A549 (cell line): Measurements from ENCODE around the gene OR4D9. TPM values are rescaled to one million over a fixed set of nuclear protein-coding genes. Genes with fewer than 3 reads are reported as not detected.

Experiments used
- ATAC-seq, 2 experiments: fragments of 200-7000 bp in 1 of 2; fragments of >200 bp in 1 of 2; cut with Nextera tagmentation in 1 of 2; cut with Tn5 transposase in 1 of 2; 3 replicates each; pipeline versions ENCODE4 v1.8.0 to v1.9.1; 2018 to 2020; ENCODE audit warnings: mild to moderate bottlenecking in 1 of 2, moderate library complexity in 1 of 2
- CTCF ChIA-PET: fragments of 300-600 bp; sonication (Branson Sonifier 250); formaldehyde crosslinking; extraction: SDS; loops from one replicate; lab custom pipeline; 2021; ENCODE audit warnings: antibody characterized with exemption, inconsistent platforms; lab: Yijun Ruan, JAX
- POLR2A ChIA-PET: fragments of 350-600 bp; formaldehyde crosslinking; extraction: SDS; loops from one replicate; lab custom pipeline; 2021; ENCODE audit warnings: antibody characterized with exemption, inconsistent platforms; lab: Yijun Ruan, JAX
- DNase-seq, 2 experiments: peaks; one replicate each; pipeline versions ENCODE4 v3.0.0 to v3.0.0-alpha.2; 2011 to 2016; ENCODE audit warnings: low read depth in 1 of 2, low spot score in 1 of 2
- FAIRE-seq: peaks from 2 replicates; lab custom pipeline; 2011; peaks lifted over from hg19 to GRCh38; lab: Jason Lieb, UNC
- H3K27ac ChIP-seq, 2 experiments: fragments of >200 bp; sonication (Bioruptor Twin); formaldehyde crosslinking; 3 replicates each; pipeline ENCODE4 v1.5.1; 2016 to 2017
- H3K4me1 ChIP-seq: fragments of >200 bp; sonication (Bioruptor Twin); formaldehyde crosslinking; 3 replicates; pipeline ENCODE4 v1.6.1; 2016
- H3K4me2 ChIP-seq: fragments of >200 bp; sonication (Bioruptor Twin); formaldehyde crosslinking; 3 replicates; pipeline ENCODE4 v1.6.1; 2016
- H3K4me3 ChIP-seq: fragments of >200 bp; sonication (Bioruptor Twin); formaldehyde crosslinking; 3 replicates; pipeline ENCODE4 v1.5.1; 2016
- H3K9me3 ChIP-seq: fragments of >200 bp; sonication (Bioruptor Twin); formaldehyde crosslinking; 3 replicates; pipeline ENCODE4 v1.6.1; 2016
- HES2 ChIP-seq: fragments of >200 bp; sonication (Bioruptor Twin); formaldehyde crosslinking; IDR thresholded peaks from 2 replicates; pipeline ENCODE4 v1.6.1; 2016
- PHF8 ChIP-seq: fragments of 200-600 bp; sonication (generic); IDR thresholded peaks from 2 replicates; pipeline ENCODE4 v1.6.1; 2016; ENCODE audit warnings: low read depth, mild to moderate bottlenecking, antibody characterized with exemption, moderate library complexity, borderline replicate concordance
- WGBS: methylation state at CpG from one replicate; pipeline ENCODE4 v1.1.6; 2017; ENCODE audit errors: missing lambda C conversion rate; 5-methylcytosine and 5-hydroxymethylcytosine counted together
- polyA plus RNA-seq, 4 experiments: library from polyadenylated mRNA; depleted of rRNA in 3 of 4; stranded (reverse); fragments of >200 nt; fragmentation: RNase III in 1 of 4; extraction: RNeasy Plus Mini Kit Qiagen cat#74134 plus additional on column Dnase treatment in 1 of 4; gene quantifications; 2 replicates in 3 of 4; 3 replicates in 1 of 4; pipeline ENCODE4 v1.2.3, GENCODE V29; 2011 to 2017

OR4D9 gene
- polyA plus RNA-seq, 2 of the 4 experiments (the other 2 are of a cell fraction), result not detected

GRCh38 chr11:59562292-59562691 is 51.0 kb downstream of the OR4D9 start:
- CTCF ChIA-PET, result interaction anchor here (0.6 to 4.0 kb wide), 6 partner anchors 11 to 816 kb away, joined by 3 to 22 read pairs (median 4); no protein-coding TSS in a partner anchor
- POLR2A ChIA-PET, result interaction anchor here (1.3 kb wide), 1 partner anchor 107 kb away, joined by 3 read pairs; the partner anchor contains the start of gene PATL1
- 0 out of 3 replicates have a peak, but pooled peaks cover 9% of the 10 kb centered on the region for H3K4me1 ChIP-seq
- no peak overlapping the region for H3K4me2 ChIP-seq
- H3K27ac ChIP-seq, result no peak overlapping the region; a peak in 1 of 6 replicates
- no peak for ATAC-seq
- H3K4me3 ChIP-seq, result no peak overlapping the region
- no peaks in the 10 kb centered on the region for H3K9me3 ChIP-seq
- no peak for TF ChIP-seq PHF8
- TF ChIP-seq HES2, result no peak
- 82% methylated on average over 3 of the region's 3 CpGs for WGBS
- FAIRE-seq, result no peak
- DNase-seq, result no peak

Other genes starting within 250 kb of the OR4D9 start
- gene OR5AN1, start 152.6 kb upstream of the OR4D9 start, polyA plus RNA-seq (2011; rRNA removed), result not detected in 2 replicates
- gene OR5AN1, start 152.6 kb upstream of the OR4D9 start, polyA plus RNA-seq (2017; fragmentation: RNase III; extraction: RNeasy Plus Mini Kit Qiagen cat#74134 plus additional on column Dnase treatment), result not detected in 3 replicates
- gene OR5A2, start 85.1 kb upstream of the OR4D9 start, polyA plus RNA-seq (2011; rRNA removed), result not detected in 2 replicates
- not detected in 3 replicates for gene OR5A2, start 85.1 kb upstream of the OR4D9 start, polyA plus RNA-seq (2017; fragmentation: RNase III; extraction: RNeasy Plus Mini Kit Qiagen cat#74134 plus additional on column Dnase treatment)
- not detected in 2 replicates for gene OR5A1, start 75.1 kb upstream of the OR4D9 start, polyA plus RNA-seq (2011; rRNA removed)
- not detected in 3 replicates for gene OR5A1, start 75.1 kb upstream of the OR4D9 start, polyA plus RNA-seq (2017; fragmentation: RNase III; extraction: RNeasy Plus Mini Kit Qiagen cat#74134 plus additional on column Dnase treatment)
- not detected in 2 replicates for gene OR4D6, start 54.6 kb upstream of the OR4D9 start, polyA plus RNA-seq (2011; rRNA removed)
- gene OR4D6, start 54.6 kb upstream of the OR4D9 start, polyA plus RNA-seq (2017; fragmentation: RNase III; extraction: RNeasy Plus Mini Kit Qiagen cat#74134 plus additional on column Dnase treatment), result not detected in 3 replicates
- gene OR4D10, start 38.2 kb upstream of the OR4D9 start, polyA plus RNA-seq (2011; rRNA removed), result not detected in 2 replicates
- not detected in 3 replicates for gene OR4D10, start 38.2 kb upstream of the OR4D9 start, polyA plus RNA-seq (2017; fragmentation: RNase III; extraction: RNeasy Plus Mini Kit Qiagen cat#74134 plus additional on column Dnase treatment)
- not detected in 2 replicates for gene OR4D11, start 8.0 kb upstream of the OR4D9 start, polyA plus RNA-seq (2011; rRNA removed)
- gene OR4D11, start 8.0 kb upstream of the OR4D9 start, polyA plus RNA-seq (2017; fragmentation: RNase III; extraction: RNeasy Plus Mini Kit Qiagen cat#74134 plus additional on column Dnase treatment), result not detected in 3 replicates
- 31.7 and 39.6 TPM in 2 replicates for gene OSBP, start 104.2 kb downstream of the OR4D9 start, polyA plus RNA-seq (2011; rRNA removed)
- gene OSBP, start 104.2 kb downstream of the OR4D9 start, polyA plus RNA-seq (2017; fragmentation: RNase III; extraction: RNeasy Plus Mini Kit Qiagen cat#74134 plus additional on column Dnase treatment), result 25.4 to 26.3 TPM (median 25.9 TPM) in 3 replicates
- 54.6 and 61.4 TPM in 2 replicates for gene PATL1, start 157.5 kb downstream of the OR4D9 start, polyA plus RNA-seq (2011; rRNA removed)
- gene PATL1, start 157.5 kb downstream of the OR4D9 start, polyA plus RNA-seq (2017; fragmentation: RNase III; extraction: RNeasy Plus Mini Kit Qiagen cat#74134 plus additional on column Dnase treatment), result 36.5 to 40.6 TPM (median 37.2 TPM) in 3 replicates
- gene OR10V1, start 202.3 kb downstream of the OR4D9 start, polyA plus RNA-seq (2011; rRNA removed), result not detected in 2 replicates
- gene OR10V1, start 202.3 kb downstream of the OR4D9 start, polyA plus RNA-seq (2017; fragmentation: RNase III; extraction: RNeasy Plus Mini Kit Qiagen cat#74134 plus additional on column Dnase treatment), result not detected in 3 replicates
- 13.5 and 15.4 TPM in 2 replicates for gene STX3, start 243.8 kb downstream of the OR4D9 start, polyA plus RNA-seq (2011; rRNA removed)
- gene STX3, start 243.8 kb downstream of the OR4D9 start, polyA plus RNA-seq (2017; fragmentation: RNase III; extraction: RNeasy Plus Mini Kit Qiagen cat#74134 plus additional on column Dnase treatment), result 11.1 to 15.2 TPM (median 11.2 TPM) in 3 replicates